H1 (cell line): ENCODE results near the gene PLEKHM3. TPM values are rescaled to one million over a fixed set of nuclear protein-coding genes. Genes with fewer than 3 reads are reported as not detected.

Experiments
- CTCF ChIA-PET: fragments of 300-600 bp; sonication (Branson Sonifier 250); formaldehyde crosslinking; loops from one replicate; lab custom pipeline; 2021; ENCODE audit not compliant: partially characterized antibody; lab: Charles Lee
- POLR2A ChIA-PET: fragments of 300-600 bp; sonication (Branson Sonifier 250); formaldehyde crosslinking; loops from one replicate; lab custom pipeline; 2021; ENCODE audit warnings: inconsistent platforms; ENCODE audit not compliant: partially characterized antibody; lab: Charles Lee
- DNase-seq, 2 experiments: peaks; one replicate each; pipeline versions ENCODE4 v3.0.0 to v3.0.0-alpha.2; 2010 to 2022; ENCODE audit warnings: low spot score in 2 of 2, low read depth in 1 of 2, mixed read lengths in 1 of 2
- FAIRE-seq: peaks from 2 replicates; lab custom pipeline; 2011; peaks lifted over from hg19 to GRCh38; lab: Jason Lieb, UNC
- H2AFZ ChIP-seq: 2 replicates; pipeline ENCODE4 v1.8.1; 2012; ENCODE audit warnings: low read length, inconsistent platforms
- H2AK5ac ChIP-seq: 2 replicates; pipeline ENCODE4 v1.6.1; 2013; ENCODE audit warnings: low read depth, low read length
- H2BK120ac ChIP-seq: replicated peaks from 2 replicates; pipeline ENCODE3; 2013; ENCODE audit warnings: low read depth, low read length, inconsistent platforms
- H2BK12ac ChIP-seq: 2 replicates; pipeline ENCODE4 v1.6.1; 2013; ENCODE audit warnings: low read depth, low read length
- H2BK15ac ChIP-seq: 2 replicates; pipeline ENCODE4 v1.6.1; 2013; ENCODE audit warnings: low read length
- H2BK20ac ChIP-seq: 2 replicates; pipeline ENCODE4 v1.6.1; 2013; ENCODE audit warnings: low read length
- H2BK5ac ChIP-seq: 2 replicates; pipeline ENCODE4 v1.6.1; 2013; ENCODE audit warnings: low read depth, low read length
- H3K14ac ChIP-seq: 2 replicates; pipeline ENCODE4 v1.6.1; 2013; ENCODE audit warnings: inconsistent platforms; ENCODE audit not compliant: insufficient read length
- H3K18ac ChIP-seq: 2 replicates; pipeline ENCODE4 v1.6.1; 2013; ENCODE audit warnings: low read length; ENCODE audit errors: extremely low read depth
- H3K23ac ChIP-seq: 2 replicates; pipeline ENCODE4 v1.6.1; 2013; ENCODE audit warnings: inconsistent platforms; ENCODE audit not compliant: insufficient read length
- H3K23me2 ChIP-seq: 2 replicates; pipeline ENCODE4 v1.6.1; 2013; ENCODE audit warnings: low read depth, low read length
- H3K27ac ChIP-seq: 2 replicates; pipeline ENCODE4 v1.6.1; 2011; ENCODE audit warnings: low read depth, low read length, inconsistent platforms
- H3K27me3 ChIP-seq, 4 experiments: replicated peaks in 1 of 4; 1 replicate in 1 of 4; 2 replicates in 3 of 4; pipeline versions ENCODE4 v1.6.1 to v1.8.1; 2011 to 2013; ENCODE audit warnings: low read length in 3 of 4, mild to moderate bottlenecking in 3 of 4, inconsistent platforms in 2 of 4, mixed read lengths in 2 of 4, moderate library complexity in 1 of 4; ENCODE audit not compliant: control insufficient read depth in 3 of 4, insufficient read depth in 3 of 4; ENCODE audit errors: extremely low read depth in 1 of 4
- H3K36me3 ChIP-seq, 4 experiments: 2 replicates each; pipeline versions ENCODE4 v1.6.1 to v1.8.1; 2011 to 2013; ENCODE audit warnings: mild to moderate bottlenecking in 4 of 4, low read length in 3 of 4, moderate library complexity in 2 of 4, control low read depth in 1 of 4, inconsistent platforms in 1 of 4; ENCODE audit not compliant: insufficient read depth in 4 of 4, control insufficient read depth in 2 of 4
- H3K4ac ChIP-seq: replicated peaks from 2 replicates; pipeline ENCODE3; 2013; ENCODE audit warnings: low read length, low read depth, mixed read lengths, inconsistent platforms; ENCODE audit not compliant: insufficient read length
- H3K4me1 ChIP-seq, 4 experiments: replicated peaks in 1 of 4; 1 replicate in 1 of 4; 2 replicates in 3 of 4; pipeline versions ENCODE4 v1.6.1 to v1.8.1; 2011 to 2013; ENCODE audit warnings: low read length in 3 of 4, inconsistent platforms in 2 of 4, mixed read lengths in 1 of 4; ENCODE audit not compliant: insufficient read depth in 4 of 4, control insufficient read depth in 3 of 4
- H3K4me2 ChIP-seq, 2 experiments: 2 replicates each; pipeline versions ENCODE4 v1.6.1 to v1.8.1; 2011 to 2013; ENCODE audit warnings: low read depth in 2 of 2, low read length in 2 of 2, control low read depth in 1 of 2, inconsistent platforms in 1 of 2, mild to moderate bottlenecking in 1 of 2; ENCODE audit not compliant: insufficient read depth in 1 of 2
- H3K4me3 ChIP-seq, 4 experiments: fragments of 200-600, 300-600 bp in 1 of 4; sonication (generic), shearing (Covaris generic), sonication (Bioruptor Twin) in 1 of 4; 2 replicates each; pipeline versions ENCODE4 v1.5.1 to v1.8.1; 2011 to 2016; ENCODE audit warnings: low read length in 4 of 4, low read depth in 3 of 4, control low read depth in 2 of 4, inconsistent platforms in 2 of 4, mild to moderate bottlenecking in 2 of 4, mixed read lengths in 1 of 4, moderate library complexity in 1 of 4; ENCODE audit not compliant: insufficient read depth in 2 of 4; ENCODE audit errors: extremely low read depth in 1 of 4
- H3K56ac ChIP-seq: replicated peaks from 2 replicates; pipeline ENCODE3; 2013; ENCODE audit warnings: low read depth, mild to moderate bottlenecking, mixed read lengths, low read length, inconsistent platforms; ENCODE audit not compliant: insufficient read length
- H3K79me1 ChIP-seq: 2 replicates; pipeline ENCODE4 v1.6.1; 2013; ENCODE audit warnings: low read depth, low read length, control low read depth
- H3K79me2 ChIP-seq, 2 experiments: 2 replicates each; pipeline versions ENCODE4 v1.6.1 to v1.8.1; 2012 to 2013; ENCODE audit warnings: low read length in 2 of 2, mild to moderate bottlenecking in 2 of 2, inconsistent platforms in 1 of 2; ENCODE audit not compliant: insufficient read depth in 2 of 2, control insufficient read depth in 1 of 2
- H3K9ac ChIP-seq, 4 experiments: replicated peaks in 1 of 4; 1 replicate in 1 of 4; 2 replicates in 3 of 4; pipeline versions ENCODE4 v1.6.1 to v1.8.1; 2011 to 2013; ENCODE audit warnings: low read depth in 3 of 4, low read length in 3 of 4, control low read depth in 2 of 4, mild to moderate bottlenecking in 2 of 4, moderate library complexity in 2 of 4, inconsistent platforms in 1 of 4; ENCODE audit errors: extremely low read depth in 1 of 4
- H3K9me3 ChIP-seq, 2 experiments: 2 replicates each; pipeline versions ENCODE4 v1.6.1 to v1.8.1; 2012 to 2013; ENCODE audit warnings: mild to moderate bottlenecking in 2 of 2, moderate library complexity in 2 of 2, control low read depth in 1 of 2, inconsistent platforms in 1 of 2, low read depth in 1 of 2, low read length in 1 of 2, mixed read lengths in 1 of 2; ENCODE audit not compliant: insufficient read depth in 2 of 2
- H4K20me1 ChIP-seq, 2 experiments: replicated peaks in 1 of 2; 2 replicates each; pipeline versions ENCODE3 to v1.8.1; 2011 to 2013; ENCODE audit warnings: inconsistent platforms in 2 of 2, low read length in 2 of 2, mild to moderate bottlenecking in 1 of 2; ENCODE audit not compliant: insufficient read depth in 2 of 2, control insufficient read depth in 1 of 2
- H4K5ac ChIP-seq: 2 replicates; pipeline ENCODE4 v1.6.1; 2013; ENCODE audit warnings: low read length, low read depth, mixed read lengths, inconsistent platforms; ENCODE audit not compliant: insufficient read length
- H4K8ac ChIP-seq: 2 replicates; pipeline ENCODE4 v1.8.0; 2013; ENCODE audit warnings: mild to moderate bottlenecking, moderate library complexity, low read length, inconsistent platforms; ENCODE audit not compliant: insufficient read depth; ENCODE audit errors: extremely low read depth
- H4K91ac ChIP-seq: replicated peaks from 2 replicates; pipeline ENCODE3; 2013; ENCODE audit warnings: low read length, mixed read lengths, inconsistent platforms; ENCODE audit not compliant: insufficient read length
- BCL11A ChIP-seq, 2 experiments: IDR thresholded peaks; one replicate each; pipeline ENCODE4 v1.6.1; 2011; ENCODE audit warnings: low read depth in 2 of 2, low read length in 2 of 2, mild to moderate bottlenecking in 2 of 2
- RAD21 ChIP-seq, 2 experiments: IDR thresholded peaks in 1 of 2; conservative IDR thresholded peaks in 1 of 2; 2 replicates each; pipeline ENCODE4 v1.6.1; 2011; ENCODE audit warnings: low read depth in 2 of 2, low read length in 2 of 2, improper control_type of control experiment in 1 of 2, inconsistent platforms in 1 of 2, mild to moderate bottlenecking in 1 of 2, moderate library complexity in 1 of 2
- SP1 ChIP-seq: IDR thresholded peaks from 2 replicates; pipeline ENCODE4 v1.6.1; 2011; ENCODE audit warnings: low read depth, low read length
- WGBS, 2 experiments: shearing (Covaris generic) in 1 of 2; methylation state at CpG; one replicate each; pipeline versions ENCODE4 v1.1.6 to v1.1.7; 2013 to 2015; ENCODE audit warnings: low lambda C conversion rate in 2 of 2, mixed read lengths in 2 of 2, inconsistent platforms in 1 of 2, low coverage in 1 of 2, missing lambda C conversion rate in 1 of 2; ENCODE audit not compliant: insufficient replicate concordance in 2 of 2, insufficient coverage in 1 of 2, insufficient read length in 1 of 2; ENCODE audit errors: extremely low coverage in 1 of 2, missing lambda C conversion rate in 1 of 2; 5-methylcytosine and 5-hydroxymethylcytosine counted together
- polyA plus RNA-seq, 7 experiments: library from polyadenylated mRNA; depleted of rRNA in 3 of 7; stranded (reverse) in 5 of 7; unstranded in 2 of 7; fragments of >200 nt in 5 of 7; fragments of 200-250 nt in 2 of 7; gene quantifications; 1 replicate in 5 of 7; 2 replicates in 1 of 7; 4 replicates in 1 of 7; pipeline versions ENCODE4 v1.2.1 to v1.2.3, GENCODE V29; 2011 to 2013; ENCODE audit warnings: missing spikeins in 2 of 7, mixed read lengths in 2 of 7
- total RNA-seq: library from RNA; stranded (reverse); fragmentation: NEBNext Ultra II Directional; extraction: Animal tissue kit (Norgen Biotek cat#: 25700); gene quantifications from 2 replicates; pipeline ENCODE4 v1.2.1, GENCODE V29; 2021

PLEKHM3 gene
- total and polyA plus RNA-seq, 2 of the 8 experiments (the other 6 are each of a cell fraction or from before 2014, with no cell fraction given), result 2.3 to 5.8 TPM

DNA sequence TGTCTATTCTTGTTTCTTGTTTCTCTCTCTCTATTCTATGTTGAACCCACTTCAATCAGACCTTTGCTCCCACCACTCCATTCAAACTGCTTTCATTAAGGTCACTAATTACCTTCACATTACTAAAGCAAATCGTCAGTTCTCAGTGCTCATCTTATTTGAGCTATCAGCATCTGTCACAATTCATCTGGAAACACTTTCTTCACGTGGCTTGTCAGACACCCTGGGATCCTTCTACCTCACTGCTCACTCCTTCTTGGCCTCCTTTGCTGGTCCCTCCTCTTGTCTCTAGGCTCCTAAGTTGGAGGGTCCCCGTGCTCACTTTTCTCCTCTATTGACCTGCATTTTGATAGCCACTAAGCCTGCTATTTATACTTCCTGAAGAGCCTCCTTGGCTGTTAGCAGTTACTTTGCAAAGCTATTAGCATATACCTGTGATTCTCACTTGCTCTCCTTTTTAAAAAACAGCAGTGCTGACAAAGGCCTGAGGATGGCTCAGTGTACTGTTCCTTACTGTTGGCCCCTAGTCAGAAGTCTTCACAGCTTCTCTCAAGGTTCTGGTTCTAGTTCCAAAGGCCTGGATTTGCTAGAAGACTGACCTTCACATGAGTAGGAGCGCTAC, 80.2 kb downstream of the PLEKHM3 start:
- Histone ChIP-seq H4K20me1 (no peaks in the 10 kb centered on the region), H2BK15ac (no peak overlapping the region), H3K79me2 (no peaks in the 10 kb centered on the region), H3K9ac (no peak overlapping the region), H2BK120ac (no peak overlapping the region), H3K56ac (no peak overlapping the region), H4K5ac (no peak overlapping the region), H3K18ac (peak overlapping the region; percentile 19; the same call in 1 of the 2 replicates), H3K27me3 (no peaks in the 10 kb centered on the region), H3K9me3 (no peaks in the 10 kb centered on the region), H2BK12ac (no peak overlapping the region), H4K91ac (no peak overlapping the region), H2BK5ac (no peak overlapping the region), H2BK20ac (no peak overlapping the region), H3K23ac (no peak overlapping the region), H3K4ac (no peak overlapping the region), H3K27ac (no peak overlapping the region), H3K4me2 (0 out of 4 replicates have a peak overlapping the region, but pooled peaks of 1 of the 2 experiments have one; percentile 32), H3K23me2 (no peaks in the 10 kb centered on the region), H3K79me1 (no peaks in the 10 kb centered on the region), H3K36me3 (no peaks in the 10 kb centered on the region), H3K4me3 (no peak overlapping the region), H3K14ac (no peak overlapping the region), H2AK5ac (no peak overlapping the region), H4K8ac (no peak overlapping the region), H2AFZ (no peak overlapping the region), H3K4me1 (peaks cover 0 to 14% (median 6%) of the 10 kb centered on the region in 4 experiments; a peak in 3 of 7 replicates)
- TF ChIP-seq SP1, result no peak
- TF ChIP-seq BCL11A (IDR thresholded peaks at IDR 0.05; ENCODE audit: low read depth in 2 of 2, low read length in 2 of 2), result no peak
- peak in 1 of 2 experiments; percentile 28; a peak in 1 of 4 replicates for TF ChIP-seq RAD21 (IDR thresholded peaks at IDR 0.05 in 1 of 2, conservative IDR thresholded peaks at IDR 0.05 in 1 of 2; ENCODE audit: low read depth in 2 of 2, low read length in 2 of 2)
- ChIA-PET POLR2A (no interaction called here), CTCF (interaction anchor here (1.0 to 1.4 kb wide), 4 partner anchors 11 to 315 kb away, joined by 3 to 5 read pairs (median 3); no protein-coding TSS in a partner anchor)
- FAIRE-seq (no peak), DNase-seq (no peak)
- WGBS, 2 experiments, result 61% methylated on average over 4 of the region's 4 CpGs; no CpG with 5 or more reads in 1 of the 2 experiments
